ENCODE data around the gene VIP. TPM values are rescaled to one million over a fixed set of nuclear protein-coding genes. Genes with fewer than 3 reads are reported as not detected.

The VIP gene
- total and polyA plus RNA-seq, 10 donors = 1.5 to 25.2 (median 3.1) TPM

GRCh38 chr6:152736687-152737273 is 13.8 kb upstream of the VIP start:
- TF ChIP-seq POLR2AphosphoS5 (IDR thresholded peaks at IDR 0.05) (no peak), POLR2A (IDR thresholded peaks at IDR 0.05) (no peak), CTCF (IDR thresholded peaks at IDR 0.05 in 8 of 11, conservative IDR thresholded peaks at IDR 0.05 in 3 of 11) (no peak)
- H3K36me3 ChIP-seq = no peaks in the 10 kb centered on the region
- no peaks in the 10 kb centered on the region for H3K4me1 ChIP-seq
- H3K27me3 ChIP-seq (replicated peaks in 1 of 7) = no peaks in the 10 kb centered on the region
- H3K9me3 ChIP-seq = peaks cover 0 to 15% (median 9%) of the 10 kb centered on the region in 8 donors
- H3K27ac ChIP-seq = no peak overlapping the region
- intact Hi-C loops (cut with DNase I; ENCODE audit: low total_unique reads) = no loop called here
- 44 to 60% (median 47%) methylated on average over 2 of the region's 2 CpGs for WGBS, 5 donors
- H3K4me3 ChIP-seq = no peak overlapping the region
- no peak for DNase-seq

GRCh38 chr6:152745509-152746171 is 5.0 kb upstream of the VIP start:
- Histone ChIP-seq H3K4me3 (no peak overlapping the region), H3K27me3 (replicated peaks in 1 of 7) (no peaks in the 10 kb centered on the region), H3K9me3 (no peaks in the 10 kb centered on the region), H3K27ac (no peak overlapping the region), H3K4me1 (no peaks in the 10 kb centered on the region), H3K36me3 (no peaks in the 10 kb centered on the region)
- WGBS, 5 donors = 70 to 93% (median 75%) methylated on average over 4 of the region's 4 CpGs
- no peak for DNase-seq
- intact Hi-C loops (cut with DNase I; ENCODE audit: low total_unique reads) = no loop called here
- TF ChIP-seq POLR2A (IDR thresholded peaks at IDR 0.05) (no peak), POLR2AphosphoS5 (IDR thresholded peaks at IDR 0.05) (no peak), CTCF (IDR thresholded peaks at IDR 0.05 in 8 of 11, conservative IDR thresholded peaks at IDR 0.05 in 3 of 11) (no peak)

GRCh38 chr6:152746172-152746553 is 4.4 kb upstream of the VIP start:
- DNase-seq = no peak
- intact Hi-C loops (cut with DNase I; ENCODE audit: low total_unique reads) = no loop called here
- no peak overlapping the region for H3K27ac ChIP-seq
- WGBS, 5 donors = 81 to 94% (median 86%) methylated on average over 2 of the region's 2 CpGs
- no peaks in the 10 kb centered on the region for H3K27me3 ChIP-seq (replicated peaks in 1 of 7)
- H3K36me3 ChIP-seq = no peaks in the 10 kb centered on the region
- TF ChIP-seq CTCF (IDR thresholded peaks at IDR 0.05 in 8 of 11, conservative IDR thresholded peaks at IDR 0.05 in 3 of 11) (no peak), POLR2A (IDR thresholded peaks at IDR 0.05) (no peak), POLR2AphosphoS5 (IDR thresholded peaks at IDR 0.05) (no peak)
- no peaks in the 10 kb centered on the region for H3K9me3 ChIP-seq
- no peak overlapping the region for H3K4me3 ChIP-seq
- no peaks in the 10 kb centered on the region for H3K4me1 ChIP-seq

GRCh38 chr6:152748843-152749242 is 1.8 kb upstream of the VIP start:
- TF ChIP-seq POLR2AphosphoS5 (IDR thresholded peaks at IDR 0.05) (no peak), POLR2A (IDR thresholded peaks at IDR 0.05) (no peak), CTCF (IDR thresholded peaks at IDR 0.05 in 8 of 11, conservative IDR thresholded peaks at IDR 0.05 in 3 of 11) (peak in 1 of 11 experiments; percentile 12)
- Histone ChIP-seq H3K27ac (no peak overlapping the region), H3K4me1 (no peaks in the 10 kb centered on the region), H3K36me3 (no peaks in the 10 kb centered on the region), H3K27me3 (replicated peaks in 1 of 7) (no peaks in the 10 kb centered on the region), H3K9me3 (no peaks in the 10 kb centered on the region), H3K4me3 (no peak overlapping the region)
- DNase-seq = no peak
- intact Hi-C loops (cut with DNase I; ENCODE audit: low total_unique reads) = no loop called here
- 31 to 59% (median 49%) methylated on average over 1 of the region's 1 CpG for WGBS, 5 donors
